ENCODE data around the gene SLC2A2.

- TF ChIP-seq CTCF (IDR thresholded peaks at IDR 0.05) (no peak), POLR2A (IDR thresholded peaks at IDR 0.05) (no peak), POLR2AphosphoS5 (IDR thresholded peaks at IDR 0.05) (no peak), EP300 (IDR thresholded peaks at IDR 0.05; ENCODE audit: low read depth) (no peak)
Measured at GRCh38 chr3:170974872-170975271, 51.6 kb downstream of the SLC2A2 start.
